ENCODE data around the gene LRIT1.

LRIT1 gene

DNA sequence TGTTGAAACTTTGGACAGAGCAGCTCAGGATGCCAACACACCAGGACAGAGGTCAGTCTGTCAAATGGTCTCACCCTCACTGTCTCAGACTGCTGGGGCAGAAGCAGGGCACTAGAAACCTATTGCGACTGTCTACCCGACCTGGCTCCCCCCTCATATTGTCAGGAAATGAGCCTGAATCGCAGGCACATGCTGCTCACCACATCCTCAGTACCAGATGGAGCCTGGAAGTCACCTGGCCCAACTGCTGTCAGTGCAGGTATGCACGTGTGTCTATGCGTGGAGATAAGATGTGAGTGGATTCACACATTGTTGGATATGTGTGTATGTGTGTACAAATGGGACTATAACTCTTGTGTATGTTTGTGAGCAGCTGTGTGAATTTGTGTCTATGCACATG, 50.2 kb downstream of the LRIT1 start:
- DNase-seq, result peak; percentile 23

DNA sequence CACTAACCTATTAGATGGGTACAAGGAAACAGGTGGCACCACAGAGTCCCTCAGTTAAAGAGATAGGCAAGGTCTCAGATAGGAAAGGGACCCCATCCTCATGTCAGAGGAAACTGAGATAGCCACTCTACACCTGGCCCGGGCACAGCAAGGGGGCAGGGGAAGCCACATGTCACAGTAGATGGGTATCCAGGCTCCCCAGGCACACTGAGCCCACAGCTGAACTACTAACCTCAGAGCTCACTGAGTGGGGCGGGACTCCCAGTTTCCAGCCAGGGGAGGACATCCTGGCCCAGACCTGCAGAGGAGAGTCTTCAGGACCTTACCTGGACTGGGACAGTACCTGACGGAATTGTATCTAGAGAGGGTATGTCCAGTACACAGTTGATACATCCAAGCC, 50.7 kb downstream of the LRIT1 start:
- no peak for DNase-seq

DNA sequence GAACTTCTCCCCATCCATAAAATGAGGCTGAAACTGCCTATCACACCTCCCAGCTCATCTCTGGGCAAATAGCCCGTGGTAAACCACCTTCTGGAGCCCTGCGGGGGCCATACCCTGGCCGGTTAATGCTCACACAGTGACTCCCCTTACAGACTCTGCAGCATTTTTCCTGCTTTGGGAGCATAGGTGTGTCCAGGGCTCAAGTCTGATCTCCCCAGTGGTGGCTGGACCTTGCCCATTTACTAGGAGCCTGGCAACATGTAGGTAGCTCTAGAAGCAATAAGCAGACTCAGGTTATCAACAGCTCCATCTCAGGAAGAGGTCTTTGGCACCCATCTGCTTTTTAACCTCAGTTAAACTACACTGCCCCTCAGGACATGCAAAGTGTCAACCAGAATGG, 52.5 kb downstream of the LRIT1 start:
- no peak for DNase-seq

DNA sequence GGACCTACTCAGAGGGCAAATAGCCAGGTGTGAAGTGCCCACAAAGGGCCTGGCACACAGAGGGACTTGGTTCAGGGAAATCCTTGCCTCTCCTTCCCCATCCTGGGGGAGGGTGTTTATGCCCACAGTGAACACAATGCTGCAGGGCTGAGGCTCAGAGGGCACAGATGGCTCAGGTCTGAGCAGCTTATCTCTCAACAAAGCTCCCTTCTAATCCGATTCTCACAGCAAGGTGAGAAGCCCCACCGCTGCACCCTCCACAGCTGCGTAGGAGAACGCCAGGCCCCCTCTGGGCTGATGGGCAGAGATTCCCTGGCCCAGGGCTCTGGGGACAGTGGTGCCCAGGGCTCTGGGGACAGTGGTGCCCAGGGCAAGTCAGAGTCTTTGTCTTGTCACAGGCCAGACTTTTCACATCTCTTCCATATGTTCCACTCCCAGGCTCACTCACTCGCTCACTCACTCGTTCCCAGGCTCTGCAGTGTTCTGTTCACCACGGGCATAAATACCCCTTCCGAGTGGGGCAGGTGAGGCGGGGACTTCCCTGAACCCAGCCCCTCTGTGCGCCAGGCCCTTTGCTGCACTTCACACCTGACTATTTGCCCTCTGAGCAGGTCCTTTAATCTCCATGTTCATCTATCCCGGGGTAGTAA, 55.7 kb downstream of the LRIT1 start:
- no peak for DNase-seq

DNA sequence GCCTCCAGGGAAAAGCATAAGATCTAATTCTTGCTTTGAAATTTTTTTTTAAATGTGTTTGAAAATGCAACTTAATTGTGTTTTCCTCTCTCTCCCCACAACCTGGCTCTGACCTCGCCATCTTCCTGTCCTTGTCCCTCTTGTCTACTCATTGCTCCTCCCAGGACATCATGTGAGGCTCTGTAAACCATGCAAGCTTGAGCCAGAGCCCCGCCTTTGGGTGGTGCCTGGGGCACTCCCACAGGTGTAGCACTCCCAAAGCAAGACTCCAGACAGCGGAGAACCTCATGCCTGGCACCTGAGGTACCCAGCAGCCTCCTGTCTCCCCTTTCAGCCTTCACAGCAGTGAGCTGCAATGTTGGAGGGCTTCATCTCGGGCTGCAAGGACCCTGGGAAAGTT, 56.8 kb downstream of the LRIT1 start:
- DNase-seq, result no peak

DNA sequence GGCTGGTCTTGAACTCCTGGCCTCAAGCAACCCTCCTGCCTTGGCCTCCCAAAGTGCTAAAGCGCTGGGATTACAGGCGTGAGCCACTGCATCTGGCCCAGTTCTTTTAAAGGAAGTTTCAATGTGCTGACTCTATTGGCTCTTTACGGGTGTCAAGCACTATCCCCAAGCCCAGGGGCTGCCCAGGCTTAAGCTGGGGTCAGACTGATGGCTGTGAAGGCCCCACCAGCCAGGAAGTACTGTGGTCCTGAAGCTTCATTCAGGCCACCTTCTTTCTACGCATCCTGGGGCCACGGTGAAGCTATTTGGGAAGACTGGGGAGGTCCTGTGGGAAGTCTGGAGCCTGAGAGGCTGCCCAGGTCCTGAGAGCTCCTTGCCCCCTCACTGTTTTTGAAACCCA, 59.7 kb downstream of the LRIT1 start:
- DNase-seq, result no peak

All from CD4-positive, alpha-beta T cell treated with Interleukin-12 subunit alpha and Interleukin-12 subunit beta, for 1 hour (primary cell).